Fibroblast of lung (primary cell): Measurements from ENCODE around the gene ZNF823. TPM values are rescaled to one million over a fixed set of nuclear protein-coding genes. Genes with fewer than 3 reads are reported as not detected.

Source experiments
- DNase-seq, 2 donors: peaks; one replicate each; pipeline versions ENCODE4 v3.0.0 to v3.0.0-alpha.2; 2010; ENCODE audit warnings: low read depth in 2 of 2
- H2AFZ ChIP-seq: 2 replicates; pipeline ENCODE4 v1.5.1; 2012; ENCODE audit warnings: low read length, control low read depth, inconsistent platforms
- H3K27ac ChIP-seq: 2 replicates; pipeline ENCODE4 v1.5.1; 2011; ENCODE audit warnings: low read length, control low read depth; ENCODE audit not compliant: insufficient read depth
- H3K27me3 ChIP-seq: 2 replicates; pipeline ENCODE4 v1.5.1; 2011; ENCODE audit warnings: mild to moderate bottlenecking, low read length; ENCODE audit not compliant: control insufficient read depth, insufficient read depth
- H3K36me3 ChIP-seq: 2 replicates; pipeline ENCODE4 v1.5.1; 2011; ENCODE audit warnings: low read length; ENCODE audit not compliant: control insufficient read depth, insufficient read depth
- H3K4me1 ChIP-seq: 2 replicates; pipeline ENCODE4 v1.5.1; 2011; ENCODE audit warnings: low read length; ENCODE audit not compliant: control insufficient read depth, insufficient read depth; ENCODE audit errors: extremely low read depth
- H3K4me2 ChIP-seq: 2 replicates; pipeline ENCODE4 v1.5.1; 2011; ENCODE audit warnings: low read length, control low read depth; ENCODE audit not compliant: insufficient read depth; ENCODE audit errors: extremely low read depth
- H3K4me3 ChIP-seq, 4 experiments: fragments of 200-600 bp in 1 of 4; sonication (generic) in 1 of 4; replicated peaks in 1 of 4; 2 replicates each; pipeline ENCODE4 v1.5.1; 2011 to 2016; ENCODE audit warnings: low read length in 4 of 4, low read depth in 3 of 4, mild to moderate bottlenecking in 3 of 4, control low read depth in 2 of 4, inconsistent platforms in 1 of 4, mixed read lengths in 1 of 4; ENCODE audit not compliant: insufficient read depth in 1 of 4; ENCODE audit errors: control extremely low read depth in 1 of 4
- H3K79me2 ChIP-seq: 2 replicates; pipeline ENCODE4 v1.5.1; 2012; ENCODE audit warnings: mild to moderate bottlenecking, low read length, inconsistent platforms; ENCODE audit not compliant: control insufficient read depth, insufficient read depth
- H3K9ac ChIP-seq: 2 replicates; pipeline ENCODE4 v1.5.1; 2011; ENCODE audit warnings: mild to moderate bottlenecking, low read length, control low read depth; ENCODE audit not compliant: insufficient read depth
- H3K9me3 ChIP-seq: 2 replicates; pipeline ENCODE4 v1.5.1; 2012; ENCODE audit warnings: low read depth, low read length; ENCODE audit not compliant: control insufficient read depth, insufficient read depth
- H4K20me1 ChIP-seq: 2 replicates; pipeline ENCODE4 v1.5.1; 2011; ENCODE audit warnings: low read length; ENCODE audit not compliant: control insufficient read depth, insufficient read depth; ENCODE audit errors: extremely low read depth
- EZH2 ChIP-seq: IDR thresholded peaks from 2 replicates; pipeline ENCODE4 v1.5.1; 2012; ENCODE audit warnings: low read length, control low read depth, mild to moderate bottlenecking; ENCODE audit errors: missing control alignments
- polyA plus RNA-seq, 2 donors: library from polyadenylated mRNA; depleted of rRNA in 1 of 2; stranded (reverse) in 1 of 2; unstranded in 1 of 2; fragments of >200 nt; gene quantifications; 2 replicates each; pipeline ENCODE4 v1.2.1, GENCODE V29; 2011 to 2012; ENCODE audit warnings: missing spikeins in 1 of 2
- total RNA-seq: library from RNA; depleted of rRNA; stranded (reverse); fragments of >200 nt; gene quantifications from 2 replicates; pipeline ENCODE4 v1.2.1, GENCODE V29; 2014
- TF ChIP-seq, protein P1 (sequence below), 2 donors: IDR thresholded peaks in 1 of 2; conservative IDR thresholded peaks in 1 of 2; 1 replicate in 1 of 2; 2 replicates in 1 of 2; pipeline ENCODE4 v1.5.1; 2011 to 2012; ENCODE audit warnings: low read length in 2 of 2, control low read depth in 1 of 2, inconsistent platforms in 1 of 2, low read depth in 1 of 2, mild to moderate bottlenecking in 1 of 2

ZNF823 gene
- total and polyA plus RNA-seq, 2 donors (not counting 1 experiment from before 2014, with no cell fraction given), result 3.4 to 5.3 TPM

GRCh38 chr19:11697284-11697855 lies 41.4 kb downstream of the ZNF823 start:
- no peaks in the 10 kb centered on the region for H3K4me1 ChIP-seq
- H2AFZ ChIP-seq, result no peak overlapping the region

DNA sequence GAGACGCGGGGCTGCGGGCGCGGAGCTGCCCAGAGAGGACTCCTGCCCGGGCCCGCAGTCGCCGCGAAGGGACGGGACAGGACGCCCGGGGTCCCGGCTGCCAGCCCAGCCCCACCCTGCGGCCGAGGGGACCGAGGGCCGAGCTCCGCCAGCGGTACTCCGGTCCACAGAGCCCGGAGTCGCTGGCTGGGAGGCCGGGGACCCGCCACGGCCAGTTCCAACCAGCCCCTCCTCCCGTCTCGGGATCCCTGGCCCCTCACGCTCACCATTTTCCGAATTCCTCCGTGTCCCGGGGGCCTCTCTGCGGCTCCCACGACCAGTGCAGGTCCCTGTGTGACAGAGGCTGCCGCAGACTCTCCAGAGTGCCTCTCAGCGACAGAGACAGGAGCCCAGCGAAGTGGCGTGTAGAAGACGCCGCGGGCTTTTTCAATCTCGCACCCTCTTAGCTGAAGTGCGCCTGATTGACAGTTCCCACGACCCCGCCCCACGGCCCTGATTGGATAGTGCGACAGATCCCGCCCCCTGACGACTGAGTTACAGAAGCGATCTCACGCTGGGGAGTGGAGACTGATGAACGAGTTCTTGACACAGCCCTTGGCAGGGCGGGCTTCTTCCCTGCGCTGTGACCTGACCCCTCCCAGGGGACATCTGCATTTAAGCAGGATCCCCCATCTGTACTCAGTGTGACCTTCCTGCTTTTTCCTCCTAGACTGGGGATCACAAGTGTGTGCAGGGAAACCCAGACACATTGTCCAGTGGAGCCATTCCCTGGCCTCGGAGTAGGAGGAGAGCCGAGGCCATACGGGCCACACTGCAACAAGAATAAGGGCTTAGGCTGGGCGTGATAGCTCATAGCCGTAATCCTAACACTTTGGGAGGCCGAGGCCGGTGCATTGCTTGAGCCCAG lies 44.0 kb downstream of the ZNF823 start:
- no peak for TF ChIP-seq EZH2
- TF ChIP-seq, protein P1, sequence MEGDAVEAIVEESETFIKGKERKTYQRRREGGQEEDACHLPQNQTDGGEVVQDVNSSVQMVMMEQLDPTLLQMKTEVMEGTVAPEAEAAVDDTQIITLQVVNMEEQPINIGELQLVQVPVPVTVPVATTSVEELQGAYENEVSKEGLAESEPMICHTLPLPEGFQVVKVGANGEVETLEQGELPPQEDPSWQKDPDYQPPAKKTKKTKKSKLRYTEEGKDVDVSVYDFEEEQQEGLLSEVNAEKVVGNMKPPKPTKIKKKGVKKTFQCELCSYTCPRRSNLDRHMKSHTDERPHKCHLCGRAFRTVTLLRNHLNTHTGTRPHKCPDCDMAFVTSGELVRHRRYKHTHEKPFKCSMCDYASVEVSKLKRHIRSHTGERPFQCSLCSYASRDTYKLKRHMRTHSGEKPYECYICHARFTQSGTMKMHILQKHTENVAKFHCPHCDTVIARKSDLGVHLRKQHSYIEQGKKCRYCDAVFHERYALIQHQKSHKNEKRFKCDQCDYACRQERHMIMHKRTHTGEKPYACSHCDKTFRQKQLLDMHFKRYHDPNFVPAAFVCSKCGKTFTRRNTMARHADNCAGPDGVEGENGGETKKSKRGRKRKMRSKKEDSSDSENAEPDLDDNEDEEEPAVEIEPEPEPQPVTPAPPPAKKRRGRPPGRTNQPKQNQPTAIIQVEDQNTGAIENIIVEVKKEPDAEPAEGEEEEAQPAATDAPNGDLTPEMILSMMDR (conservative IDR thresholded peaks at IDR 0.05 in 1 of 2, IDR thresholded peaks at IDR 0.05 in 1 of 2; ENCODE audit: low read depth in 1 of 2, low read length in 2 of 2), result no peak
- Histone ChIP-seq H3K4me2 (peak overlapping the region; percentile 77), H3K4me1 (no peaks in the 10 kb centered on the region), H3K9me3 (no peaks in the 10 kb centered on the region), H3K4me3 (peak overlapping the region; percentile 70 to 88 (median 80)), H4K20me1 (no peaks in the 10 kb centered on the region), H2AFZ (peak overlapping the region; percentile 87), H3K36me3 (no peaks in the 10 kb centered on the region), H3K27me3 (no peaks in the 10 kb centered on the region), H3K79me2 (no peaks in the 10 kb centered on the region), H3K9ac (peak overlapping the region; percentile 63), H3K27ac (peak overlapping the region; percentile 23)
- peak; percentile 87 to 89 for DNase-seq

More at GRCh38 chr19:11697284-11697855, 41.4 kb downstream of the ZNF823 start:
- no peak for DNase-seq
- no peaks in the 10 kb centered on the region for H4K20me1 ChIP-seq
- no peaks in the 10 kb centered on the region for H3K36me3 ChIP-seq
- no peak overlapping the region for H3K4me2 ChIP-seq
- TF ChIP-seq, protein P1 (conservative IDR thresholded peaks at IDR 0.05 in 1 of 2, IDR thresholded peaks at IDR 0.05 in 1 of 2; ENCODE audit: low read depth in 1 of 2, low read length in 2 of 2), result no peak
- no peak for TF ChIP-seq EZH2
- no peaks in the 10 kb centered on the region for H3K27me3 ChIP-seq
- H3K79me2 ChIP-seq, result no peaks in the 10 kb centered on the region
- no peaks in the 10 kb centered on the region for H3K9me3 ChIP-seq
- no peak overlapping the region for H3K9ac ChIP-seq
- no peak overlapping the region for H3K27ac ChIP-seq
- H3K4me3 ChIP-seq, result no peak overlapping the region
